BE2C (cell line): ENCODE data around the gene BRSK2.

Experiments used
- DNase-seq: peaks from one replicate; pipeline ENCODE4 v3.0.0-alpha.2; 2020
- H3K27me3 ChIP-seq: fragments of 250-450 bp; sonication (Bioruptor Pico); 2 replicates; pipeline ENCODE4 v1.5.1; 2020; ENCODE audit warnings: mild to moderate bottlenecking
- H3K36me3 ChIP-seq: fragments of 250-450 bp; sonication (Bioruptor Pico); 2 replicates; pipeline ENCODE4 v1.5.1; 2020; ENCODE audit warnings: mild to moderate bottlenecking
- H3K4me1 ChIP-seq: fragments of 250-450 bp; sonication (Bioruptor Pico); 2 replicates; pipeline ENCODE4 v1.5.1; 2020
- H3K4me3 ChIP-seq: 2 replicates; pipeline ENCODE4 v1.5.1; 2011; ENCODE audit warnings: low read depth, low read length
- H3K9me3 ChIP-seq: fragments of 250-450 bp; sonication (Bioruptor Pico); 2 replicates; pipeline ENCODE4 v1.5.1; 2020
- CTCF ChIP-seq: IDR thresholded peaks from 2 replicates; pipeline ENCODE4 v1.5.1; 2012; ENCODE audit warnings: mild to moderate bottlenecking, low read depth, low read length

The BRSK2 gene

GRCh38 chr11:1349327-1350041 lies 40.2 kb upstream of the BRSK2 start:
- DNase-seq, result no peak
- TF ChIP-seq CTCF, result no peak

GRCh38 chr11:1350086-1350725 lies 39.5 kb upstream of the BRSK2 start:
- TF ChIP-seq CTCF, result no peak
- no peak overlapping the region for H3K4me3 ChIP-seq
- H3K4me1 ChIP-seq, result no peaks in the 10 kb centered on the region
- no peak for DNase-seq
- H3K9me3 ChIP-seq, result no peaks in the 10 kb centered on the region
- H3K27me3 ChIP-seq, result no peaks in the 10 kb centered on the region
- no peaks in the 10 kb centered on the region for H3K36me3 ChIP-seq

More at GRCh38 chr11:1349327-1350041, 40.2 kb upstream of the BRSK2 start:
- Histone ChIP-seq H3K4me1 (no peaks in the 10 kb centered on the region), H3K27me3 (no peaks in the 10 kb centered on the region), H3K36me3 (no peaks in the 10 kb centered on the region), H3K9me3 (no peaks in the 10 kb centered on the region), H3K4me3 (no peak overlapping the region)

- peak; percentile 66 for DNase-seq
- Histone ChIP-seq H3K36me3 (no peaks in the 10 kb centered on the region), H3K4me3 (no peak overlapping the region), H3K9me3 (no peaks in the 10 kb centered on the region), H3K4me1 (no peaks in the 10 kb centered on the region), H3K27me3 (no peaks in the 10 kb centered on the region)
- no peak for TF ChIP-seq CTCF
Observed at GRCh38 chr11:1351278-1351937, 38.3 kb upstream of the BRSK2 start.

GRCh38 chr11:1352696-1353382 lies 36.9 kb upstream of the BRSK2 start:
- Histone ChIP-seq H3K36me3 (no peaks in the 10 kb centered on the region), H3K4me3 (no peak overlapping the region), H3K4me1 (no peaks in the 10 kb centered on the region), H3K27me3 (no peaks in the 10 kb centered on the region), H3K9me3 (no peaks in the 10 kb centered on the region)
- no peak for TF ChIP-seq CTCF
- DNase-seq, result no peak

- Histone ChIP-seq H3K9me3 (no peaks in the 10 kb centered on the region), H3K36me3 (no peaks in the 10 kb centered on the region), H3K4me3 (no peak overlapping the region), H3K4me1 (no peaks in the 10 kb centered on the region), H3K27me3 (no peaks in the 10 kb centered on the region)
- DNase-seq, result no peak
- TF ChIP-seq CTCF, result no peak
Observed at GRCh38 chr11:1353383-1354124, 36.2 kb upstream of the BRSK2 start.
